ENCODE measurements around the gene LRFN3.

LRFN3 gene

GRCh38 chr19:35940839-35941238 is 4.7 kb downstream of the LRFN3 start:
- H3K4me2 ChIP-seq (ENCODE audit: low read length): no peak overlapping the region
- peaks cover 8% of the 10 kb centered on the region for H3K27me3 ChIP-seq (ENCODE audit: control insufficient read depth, low read length)
- H3K4me1 ChIP-seq (ENCODE audit: control insufficient read depth, low read length): peaks cover 11% of the 10 kb centered on the region
- no peaks in the 10 kb centered on the region for H3K79me2 ChIP-seq (ENCODE audit: control insufficient read depth, low read length)
- H3K9me2 ChIP-seq (replicated peaks; ENCODE audit: control insufficient read depth, low read length): no peaks in the 10 kb centered on the region
- H3F3A ChIP-seq (ENCODE audit: control insufficient read depth, insufficient read depth): no peaks in the 10 kb centered on the region
- no peak for TF ChIP-seq EZH2phosphoT487 (IDR thresholded peaks at IDR 0.05; ENCODE audit: borderline replicate concordance, low read length)
- TF ChIP-seq CTCF (IDR thresholded peaks at IDR 0.05; ENCODE audit: low read depth, low read length, poor library complexity, severe bottlenecking): no peak
- no peak overlapping the region for H3K4me3 ChIP-seq (ENCODE audit: low read length)
- no peaks in the 10 kb centered on the region for H3K9me3 ChIP-seq (ENCODE audit: control insufficient read depth, insufficient read depth, low read length)
- H3K36me3 ChIP-seq (ENCODE audit: control insufficient read depth, low read length): no peaks in the 10 kb centered on the region
- no peak overlapping the region for H3K27ac ChIP-seq (ENCODE audit: low read depth, low read length)
- H4K20me1 ChIP-seq (ENCODE audit: control insufficient read depth, insufficient read depth, low read depth, low read length): no peaks in the 10 kb centered on the region

GRCh38 chr19:35942235-35942634 is 6.1 kb downstream of the LRFN3 start:
- Histone ChIP-seq H3K9me2 (replicated peaks; ENCODE audit: control insufficient read depth, low read length) (no peaks in the 10 kb centered on the region), H3K4me2 (ENCODE audit: low read length) (no peak overlapping the region), H3K79me2 (ENCODE audit: control insufficient read depth, low read length) (no peaks in the 10 kb centered on the region), H3K4me1 (ENCODE audit: control insufficient read depth, low read length) (peaks cover under 1% of the 10 kb centered on the region), H3K9me3 (ENCODE audit: control insufficient read depth, insufficient read depth, low read length) (no peaks in the 10 kb centered on the region), H3F3A (ENCODE audit: control insufficient read depth, insufficient read depth) (no peaks in the 10 kb centered on the region), H3K27me3 (ENCODE audit: control insufficient read depth, low read length) (no peaks in the 10 kb centered on the region; the same call in 1 of the 2 replicates), H3K36me3 (ENCODE audit: control insufficient read depth, low read length) (no peaks in the 10 kb centered on the region), H4K20me1 (ENCODE audit: control insufficient read depth, insufficient read depth, low read depth, low read length) (no peaks in the 10 kb centered on the region), H3K27ac (ENCODE audit: low read depth, low read length) (no peak overlapping the region), H3K4me3 (ENCODE audit: low read length) (no peak overlapping the region)
- TF ChIP-seq EZH2phosphoT487 (IDR thresholded peaks at IDR 0.05; ENCODE audit: borderline replicate concordance, low read length) (no peak), CTCF (IDR thresholded peaks at IDR 0.05; ENCODE audit: low read depth, low read length, poor library complexity, severe bottlenecking) (no peak)

- H4K20me1 ChIP-seq (ENCODE audit: control insufficient read depth, insufficient read depth, low read depth, low read length): no peaks in the 10 kb centered on the region
- H3K36me3 ChIP-seq (ENCODE audit: control insufficient read depth, low read length): no peaks in the 10 kb centered on the region
- no peak overlapping the region for H3K4me3 ChIP-seq (ENCODE audit: low read length)
- no peak overlapping the region for H3K27ac ChIP-seq (ENCODE audit: low read depth, low read length)
- H3K9me2 ChIP-seq (replicated peaks; ENCODE audit: control insufficient read depth, low read length): no peaks in the 10 kb centered on the region
- no peaks in the 10 kb centered on the region for H3K79me2 ChIP-seq (ENCODE audit: control insufficient read depth, low read length)
- H3K27me3 ChIP-seq (ENCODE audit: control insufficient read depth, low read length): no peaks in the 10 kb centered on the region
- no peaks in the 10 kb centered on the region for H3K9me3 ChIP-seq (ENCODE audit: control insufficient read depth, insufficient read depth, low read length)
- H3F3A ChIP-seq (ENCODE audit: control insufficient read depth, insufficient read depth): no peaks in the 10 kb centered on the region
- H3K4me2 ChIP-seq (ENCODE audit: low read length): no peak overlapping the region
- no peaks in the 10 kb centered on the region; the same call in 1 of the 2 replicates for H3K4me1 ChIP-seq (ENCODE audit: control insufficient read depth, low read length)
- TF ChIP-seq CTCF (IDR thresholded peaks at IDR 0.05; ENCODE audit: low read depth, low read length, poor library complexity, severe bottlenecking): no peak
- TF ChIP-seq EZH2phosphoT487 (IDR thresholded peaks at IDR 0.05; ENCODE audit: borderline replicate concordance, low read length): no peak
Measured at GRCh38 chr19:35943321-35944301, 7.4 kb downstream of the LRFN3 start.

Measured in DOHH2 (cell line).